Renal cortical epithelial cell (primary cell): ENCODE results near the gene EIF3L. TPM values are rescaled to one million over a fixed set of nuclear protein-coding genes. Genes with fewer than 3 reads are reported as not detected.

Source experiments
- DNase-seq: peaks from one replicate; pipeline ENCODE4 v3.0.0-alpha.2; 2011; ENCODE audit warnings: low read depth
- total RNA-seq: library from RNA; depleted of rRNA; stranded (reverse); fragments of >200 nt; gene quantifications from 2 replicates; pipeline ENCODE4 v1.2.3, GENCODE V29; 2014

Gene EIF3L
- total RNA-seq, 1 donor from 2014 or later, result 409 TPM

DNA sequence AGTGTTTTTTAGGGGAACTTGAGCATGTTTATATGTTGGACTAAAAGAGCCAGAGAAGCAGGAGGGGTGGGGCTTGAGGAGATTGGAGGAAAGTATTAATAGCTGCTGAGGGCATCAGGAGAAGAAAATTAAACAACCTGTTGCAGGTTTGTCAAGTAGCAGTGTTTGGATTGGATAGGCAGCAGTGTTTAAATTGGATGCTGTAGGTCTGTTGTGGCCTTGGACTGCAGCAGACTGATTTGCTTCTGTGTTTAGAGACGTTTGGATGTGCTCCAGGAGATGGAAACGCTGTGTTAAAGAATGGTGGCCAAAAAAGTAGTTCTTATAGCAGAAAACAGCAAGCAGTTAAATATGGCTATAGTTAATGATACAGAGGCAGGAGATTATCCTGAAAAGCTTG is 5.7 kb downstream of the EIF3L start:
- DNase-seq, result no peak

DNA sequence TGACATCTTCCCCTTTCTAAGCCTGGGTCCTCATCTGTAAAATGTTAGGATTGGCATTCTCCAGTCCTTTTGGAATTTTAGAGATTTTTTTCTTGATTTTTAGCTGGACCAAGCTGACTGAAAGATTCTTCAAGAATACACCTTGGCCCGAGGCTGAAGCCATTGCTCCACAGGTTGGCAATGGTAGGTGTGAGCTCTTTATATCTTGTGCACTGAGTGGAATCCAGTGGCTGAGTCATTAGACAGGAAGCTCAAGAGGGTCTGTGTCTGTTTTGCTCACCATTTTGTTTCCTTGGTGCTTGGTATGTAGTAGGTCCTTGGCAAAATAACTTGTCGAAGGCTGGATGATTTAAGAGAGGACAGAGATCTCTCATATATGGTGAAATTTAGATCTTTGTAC is 6.2 kb downstream of the EIF3L start:
- DNase-seq, result no peak

GRCh38 chr22:37860796-37861421 is 11.7 kb downstream of the EIF3L start:
- DNase-seq, result no peak

GRCh38 chr22:37862570-37863325 is 13.5 kb downstream of the EIF3L start:
- no peak for DNase-seq

DNA sequence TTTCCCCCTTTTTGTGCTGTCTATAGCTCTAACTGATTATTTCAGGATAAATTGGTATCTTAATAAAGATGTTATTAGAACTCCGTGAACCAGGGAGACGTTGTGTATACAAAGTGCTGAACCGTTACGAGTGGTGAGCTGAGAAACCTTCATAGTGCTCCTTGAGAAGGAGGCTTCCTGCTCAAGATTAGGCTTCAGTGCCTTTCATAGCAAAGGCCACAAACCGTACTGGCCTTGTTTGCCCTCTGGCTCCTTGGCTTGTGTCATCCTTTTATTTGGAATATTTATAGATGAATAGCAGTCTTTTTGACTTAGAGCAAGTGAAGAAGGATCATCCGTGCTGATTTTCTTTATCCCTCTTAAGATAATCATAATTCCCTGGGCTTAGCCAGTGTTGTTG is 16.3 kb downstream of the EIF3L start:
- no peak for DNase-seq

DNA sequence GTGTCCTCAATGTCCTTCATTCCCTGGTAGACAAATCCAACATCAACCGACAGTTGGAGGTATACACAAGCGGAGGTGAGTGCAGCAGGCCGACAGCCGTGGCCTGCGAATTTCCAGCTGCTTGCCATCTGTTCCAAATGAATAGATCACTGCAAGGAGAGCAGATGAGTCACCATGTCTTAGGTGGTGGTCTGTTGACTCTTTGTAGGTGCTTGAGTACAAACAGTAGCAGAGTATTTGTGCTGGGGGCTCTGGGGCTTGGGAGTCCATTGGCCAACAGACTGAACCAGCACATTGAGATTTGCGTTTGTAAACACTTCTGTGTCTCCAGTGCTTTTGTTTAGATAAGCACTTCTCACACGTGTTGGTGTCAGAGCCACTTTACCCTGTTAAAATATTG is 21.1 kb downstream of the EIF3L start:
- DNase-seq, result no peak

- no peak for DNase-seq
Measured at GRCh38 chr22:37880668-37881440, 31.6 kb downstream of the EIF3L start.

DNA sequence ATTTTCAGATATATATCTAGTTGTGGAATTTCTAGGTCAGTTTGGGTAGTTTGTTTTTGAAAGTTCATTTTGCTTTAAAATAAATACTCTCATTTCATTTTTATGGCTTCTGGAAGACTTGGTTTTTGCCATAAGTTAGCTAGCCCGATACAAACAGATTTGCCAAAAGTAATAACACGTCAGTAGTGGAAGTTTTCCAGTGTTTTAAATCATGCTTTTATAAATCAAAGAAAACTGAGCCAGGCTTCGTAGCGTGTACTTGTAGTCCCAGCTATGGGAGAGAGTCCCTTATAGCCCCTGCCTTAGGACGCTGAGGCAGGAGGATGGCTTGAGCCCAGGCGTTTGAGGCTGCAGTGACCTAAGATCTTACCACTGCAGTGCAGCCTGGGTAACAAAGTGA is 35.2 kb downstream of the EIF3L start:
- no peak for DNase-seq

DNA sequence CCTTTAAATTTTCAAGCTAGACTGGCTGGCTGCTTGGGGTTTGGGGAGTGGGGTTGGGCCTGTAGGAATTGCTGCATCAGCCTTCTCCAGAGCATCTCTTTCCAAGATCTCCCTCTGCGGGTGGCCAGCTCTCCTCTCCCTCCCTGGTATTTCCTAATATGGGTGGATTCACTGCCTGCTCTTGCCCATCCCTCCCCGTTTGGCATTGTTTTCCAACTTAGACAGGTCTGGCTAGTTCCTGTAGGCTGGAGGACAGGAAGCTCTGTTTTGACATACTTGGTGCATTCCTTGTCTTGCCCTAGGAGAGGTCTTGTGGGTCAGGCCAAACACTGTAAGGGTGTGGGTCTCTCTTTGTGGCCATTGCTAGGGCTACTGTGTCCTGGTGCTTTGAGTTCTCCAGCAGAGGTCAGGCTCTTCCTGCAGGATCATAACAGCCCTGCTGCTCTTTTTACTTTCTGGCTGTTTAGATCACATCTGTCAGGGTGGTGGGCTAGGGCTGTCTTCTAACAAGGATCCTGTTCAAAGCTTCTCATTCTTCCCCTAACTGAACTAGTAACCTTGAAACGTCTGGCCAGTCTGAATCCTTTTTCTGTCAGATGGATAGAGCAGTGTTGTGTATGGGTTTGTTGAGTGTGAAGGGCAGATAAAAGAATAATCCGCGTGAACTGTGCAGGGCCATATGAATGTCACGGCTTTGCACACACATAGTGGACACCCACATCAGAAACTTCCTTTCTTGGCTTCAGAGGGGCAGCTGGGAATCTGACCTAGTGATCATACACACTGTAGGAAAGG is 38.6 kb downstream of the EIF3L start:
- DNase-seq, result peak; percentile 59

DNA sequence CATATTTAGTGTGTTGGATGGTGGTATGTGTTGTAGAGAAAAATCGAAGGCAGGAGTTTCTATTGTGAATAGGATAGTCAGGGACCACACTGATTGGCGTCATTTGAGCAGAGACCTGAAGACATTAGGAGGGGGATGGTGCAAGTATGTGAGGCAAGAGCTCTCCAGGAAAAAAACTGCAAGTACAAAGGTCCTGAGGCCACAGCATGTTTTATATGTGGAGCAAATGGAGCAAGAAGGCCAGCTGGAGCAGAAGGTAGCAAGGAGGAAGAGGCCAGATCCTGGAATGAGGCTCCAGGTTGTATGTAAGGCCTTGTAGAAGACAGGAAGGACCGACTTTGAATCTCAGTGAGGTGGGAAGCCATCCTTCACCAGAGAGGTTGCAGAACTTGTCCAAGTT is 42.7 kb downstream of the EIF3L start:
- DNase-seq, result no peak

GRCh38 chr22:37892566-37893335 is 43.5 kb downstream of the EIF3L start:
- DNase-seq, result no peak

DNA sequence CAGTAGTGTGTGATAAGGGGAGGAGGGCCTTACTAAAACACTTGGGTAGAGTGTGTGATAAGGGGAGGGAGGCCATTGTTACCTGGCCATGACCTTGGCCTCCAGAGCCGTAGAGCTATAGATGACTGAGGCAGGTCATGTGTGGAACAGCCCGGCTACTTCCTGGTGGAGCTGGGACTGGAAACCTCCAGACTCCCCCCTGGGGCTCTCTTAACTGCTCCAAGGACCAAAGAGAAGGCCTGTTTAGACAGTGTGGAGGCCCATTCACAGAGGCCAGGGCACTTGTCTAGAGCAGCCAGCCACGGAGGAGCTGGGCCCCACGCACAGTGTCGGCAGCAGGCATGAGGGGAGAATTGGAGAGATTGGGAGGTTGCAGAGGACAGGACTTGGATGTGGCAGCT is 44.4 kb downstream of the EIF3L start:
- DNase-seq, result no peak

- no peak for DNase-seq
Measured at GRCh38 chr22:37894939-37895670, 45.9 kb downstream of the EIF3L start.

DNA sequence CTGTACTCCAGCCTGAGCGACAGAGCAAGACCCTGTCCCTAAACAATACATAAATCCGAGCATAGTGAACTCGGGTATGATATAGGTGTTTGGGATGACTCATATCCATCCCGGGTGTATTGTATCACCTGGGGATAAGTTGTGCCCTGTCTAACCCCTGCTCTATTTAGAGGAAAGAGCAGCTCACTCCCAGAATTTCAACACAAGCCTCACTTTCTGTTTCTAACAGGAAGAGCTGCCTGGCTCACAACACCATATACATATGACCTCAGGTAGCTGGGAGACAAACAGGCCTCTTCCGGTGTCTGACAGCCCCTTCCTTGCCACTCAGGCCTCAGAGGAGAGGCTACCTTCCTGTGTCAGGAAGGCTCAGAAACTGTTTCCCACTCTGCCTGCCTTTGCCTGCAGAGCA is 47.0 kb downstream of the EIF3L start:
- peak; percentile 49 for DNase-seq

DNA sequence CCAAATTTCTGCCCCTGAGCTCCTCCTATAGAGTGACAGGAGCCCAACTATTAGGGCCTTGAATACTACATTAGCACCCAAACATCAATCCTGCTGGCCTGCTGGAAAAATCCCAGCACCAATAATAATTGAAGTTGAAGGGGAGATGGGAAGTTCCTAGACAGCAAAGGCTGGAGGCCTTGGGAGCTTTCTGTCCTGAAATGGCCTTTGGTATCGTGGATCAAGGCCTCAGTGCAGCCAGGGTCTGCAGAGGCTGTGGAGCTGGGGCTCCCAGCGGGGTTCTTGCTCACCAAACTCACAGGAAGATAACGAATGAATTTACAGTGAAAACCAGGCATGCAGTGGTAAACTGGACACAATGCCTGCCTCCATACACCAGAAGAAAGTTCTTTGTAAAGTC is 47.7 kb downstream of the EIF3L start:
- DNase-seq, result no peak

DNA sequence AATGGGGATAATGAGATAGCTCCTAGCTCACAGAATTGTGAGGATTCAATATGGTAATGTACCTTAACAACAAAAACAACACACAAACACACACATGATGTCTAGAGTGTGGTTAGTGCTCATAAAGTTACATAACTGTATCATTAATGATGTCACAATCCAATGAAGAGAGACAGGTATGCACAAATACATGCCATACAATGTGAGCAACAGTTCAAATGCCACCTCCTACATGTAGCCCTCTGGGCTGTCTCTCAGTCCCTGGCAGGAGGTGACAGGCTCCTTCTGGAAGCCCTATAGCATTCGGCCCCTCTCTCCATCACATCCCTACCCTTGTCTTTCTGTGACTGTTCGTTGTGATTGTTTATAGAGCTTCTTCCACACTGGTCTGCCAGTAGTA is 48.6 kb downstream of the EIF3L start:
- DNase-seq, result no peak

DNA sequence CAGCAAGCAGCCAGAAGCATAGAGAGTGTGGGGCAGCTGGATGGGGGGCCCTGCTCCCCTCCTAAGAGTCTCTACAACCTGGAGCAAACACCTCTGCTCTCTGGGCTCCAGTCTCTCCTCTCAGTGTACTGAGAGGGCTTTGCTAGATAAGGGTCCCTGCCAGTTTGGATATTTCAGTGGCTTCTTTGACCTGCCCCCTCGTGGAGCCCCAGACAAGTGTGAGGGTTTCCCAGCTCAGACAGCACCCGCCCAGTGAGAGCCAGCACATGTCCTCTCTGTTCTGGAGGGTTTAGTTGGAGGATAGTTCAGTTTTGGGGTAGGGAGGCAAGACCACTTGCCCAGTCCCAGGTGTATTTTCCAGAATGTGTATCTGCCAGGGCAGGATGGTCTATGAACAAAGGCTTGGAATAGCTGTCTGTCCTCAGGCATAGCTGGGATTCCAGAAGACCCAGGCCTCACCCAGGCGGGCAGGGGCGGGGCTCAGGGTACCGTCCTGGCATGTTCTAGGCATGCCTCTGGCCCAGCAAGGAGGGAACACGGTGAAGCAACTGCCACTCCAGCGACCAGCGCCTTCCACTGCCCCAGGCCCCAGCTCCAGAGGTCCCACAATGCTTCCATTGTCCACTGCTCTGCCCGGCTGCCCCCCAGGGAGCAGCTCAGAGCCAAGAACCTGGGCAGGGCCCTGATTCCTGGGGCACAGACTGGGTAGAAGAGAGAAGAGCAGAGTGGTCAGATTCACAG is 49.4 kb downstream of the EIF3L start:
- DNase-seq, result peak; percentile 66

DNA sequence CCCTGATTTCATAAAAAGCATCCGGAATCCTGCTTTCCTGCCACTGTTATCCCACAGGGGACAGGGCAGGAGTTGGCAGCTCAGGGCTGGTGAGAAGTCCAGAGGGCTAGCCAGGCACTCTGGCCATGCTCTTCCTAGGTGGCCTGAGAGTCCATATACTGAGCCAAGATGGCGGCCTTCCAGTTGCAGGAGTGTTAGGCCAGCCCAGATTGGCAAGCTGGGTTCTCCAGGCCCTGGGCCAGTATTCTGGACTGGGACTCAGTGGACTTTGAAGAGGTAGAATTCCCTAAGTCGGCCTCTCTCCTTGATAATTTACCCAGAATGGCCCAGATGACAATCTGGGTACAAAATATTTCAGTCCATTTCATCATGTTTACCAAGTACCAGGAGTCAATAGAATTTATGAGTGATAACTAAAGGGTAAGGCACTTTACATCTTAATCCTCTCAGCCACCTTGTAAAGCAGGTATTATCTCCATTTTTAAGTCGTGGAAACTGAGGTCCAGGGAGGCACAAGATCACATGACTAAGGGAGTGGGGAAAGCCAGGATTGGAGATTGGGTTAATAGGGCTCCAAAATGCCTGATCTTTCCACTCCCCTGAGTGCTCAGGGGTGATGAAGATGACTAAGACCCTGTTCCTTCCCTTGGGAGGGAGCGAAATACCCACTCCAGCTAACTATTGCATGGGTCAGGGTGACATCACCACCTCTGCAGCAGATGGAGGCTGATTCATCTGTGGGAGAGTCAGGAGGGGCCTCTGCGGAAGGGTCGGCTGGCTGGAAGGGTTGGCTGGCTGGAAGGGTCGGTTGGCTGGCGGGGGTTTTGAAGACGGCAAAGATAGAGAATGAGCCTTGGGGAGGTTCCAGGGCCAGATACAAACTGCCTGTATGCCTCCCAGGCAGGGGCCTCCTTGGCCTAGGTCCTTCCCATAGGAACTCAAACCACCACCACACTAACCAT is 55.6 kb downstream of the EIF3L start:
- DNase-seq, result peak; percentile 95
